NCI-H1436 treated with DMSO at 0.1 percent for 48 hours (cell line): ENCODE data around the gene KDELR1.

Experiments
- DNase-seq: peaks from one replicate; lab custom pipeline; 2025; lab: John Stamatoyannopoulos, UW

Gene KDELR1

GRCh38 chr19:48342414-48342738 lies 49.0 kb downstream of the KDELR1 start:
- no peak for DNase-seq

- DNase-seq, result no peak
Observed at GRCh38 chr19:48341515-48342413, 49.6 kb downstream of the KDELR1 start.

- DNase-seq, result no peak
Observed at GRCh38 chr19:48340995-48341394, 50.4 kb downstream of the KDELR1 start.

- DNase-seq, result no peak
Observed at GRCh38 chr19:48338802-48339503, 52.4 kb downstream of the KDELR1 start.

GRCh38 chr19:48338253-48338755 lies 53.0 kb downstream of the KDELR1 start:
- no peak for DNase-seq

- DNase-seq, result peak; percentile 88
Observed at GRCh38 chr19:48333467-48334384, 57.6 kb downstream of the KDELR1 start.

- DNase-seq, result peak; percentile 100
Observed at GRCh38 chr19:48332662-48333466, 58.5 kb downstream of the KDELR1 start.
